ENCODE data around the gene FCHO1. TPM values are rescaled to one million over a fixed set of nuclear protein-coding genes. Genes with fewer than 3 reads are reported as not detected.

FCHO1 gene
- total RNA-seq, 4 donors from 2014 or later, result 32.6 to 48.2 (median 35.7) TPM

- DNase-seq (ENCODE audit: low spot score in 2 of 2), result no peak
These were observed 2.7 kb downstream of the FCHO1 start for GRCh38 chr19:17753976-17754375.

GRCh38 chr19:17754634-17755442 is 3.6 kb downstream of the FCHO1 start:
- no peaks in the 10 kb centered on the region for H3K27me3 ChIP-seq
- DNase-seq (ENCODE audit: low spot score in 2 of 2), result no peak

More at GRCh38 chr19:17753976-17754375, 2.7 kb downstream of the FCHO1 start:
- no peaks in the 10 kb centered on the region for H3K27me3 ChIP-seq
- H3K9me3 ChIP-seq, result no peaks in the 10 kb centered on the region
- TF ChIP-seq POLR2A (IDR thresholded peaks at IDR 0.05) (no peak), EP300 (IDR thresholded peaks at IDR 0.05) (no peak), CTCF (IDR thresholded peaks at IDR 0.05) (no peak), POLR2AphosphoS5 (IDR thresholded peaks at IDR 0.05) (no peak)
- H3K36me3 ChIP-seq, result no peaks in the 10 kb centered on the region
- H3K27ac ChIP-seq, result no peak overlapping the region
- peaks cover 11% of the 10 kb centered on the region for H3K4me1 ChIP-seq
- H3K4me3 ChIP-seq, result no peak overlapping the region
- 76% methylated on average over 3 of the region's 9 CpGs for WGBS

GRCh38 chr19:17755443-17755890 is 4.2 kb downstream of the FCHO1 start:
- H3K4me3 ChIP-seq, result no peak overlapping the region
- no peak for DNase-seq (ENCODE audit: low spot score in 2 of 2)
- WGBS, result 67% methylated on average over 1 of the region's 1 CpG
- TF ChIP-seq EP300 (IDR thresholded peaks at IDR 0.05) (no peak), CTCF (IDR thresholded peaks at IDR 0.05) (no peak), POLR2AphosphoS5 (IDR thresholded peaks at IDR 0.05) (no peak), POLR2A (IDR thresholded peaks at IDR 0.05) (no peak)
- no peaks in the 10 kb centered on the region for H3K9me3 ChIP-seq
- H3K27me3 ChIP-seq, result no peaks in the 10 kb centered on the region
- H3K27ac ChIP-seq, result no peak overlapping the region
- no peaks in the 10 kb centered on the region for H3K36me3 ChIP-seq
- peaks cover 11% of the 10 kb centered on the region for H3K4me1 ChIP-seq

More at GRCh38 chr19:17754634-17755442, 3.6 kb downstream of the FCHO1 start:
- no peak overlapping the region for H3K27ac ChIP-seq
- no peaks in the 10 kb centered on the region for H3K9me3 ChIP-seq
- 72% methylated on average over 5 of the region's 5 CpGs for WGBS
- no peaks in the 10 kb centered on the region for H3K36me3 ChIP-seq
- TF ChIP-seq CTCF (IDR thresholded peaks at IDR 0.05) (no peak), POLR2AphosphoS5 (IDR thresholded peaks at IDR 0.05) (no peak), EP300 (IDR thresholded peaks at IDR 0.05) (no peak), POLR2A (IDR thresholded peaks at IDR 0.05) (no peak)
- no peak overlapping the region for H3K4me3 ChIP-seq
- peaks cover 11% of the 10 kb centered on the region for H3K4me1 ChIP-seq

- peaks cover 11% of the 10 kb centered on the region for H3K4me1 ChIP-seq
- H3K9me3 ChIP-seq, result no peaks in the 10 kb centered on the region
- DNase-seq (ENCODE audit: low spot score in 2 of 2), result no peak
- H3K27ac ChIP-seq, result no peak overlapping the region
- H3K27me3 ChIP-seq, result no peaks in the 10 kb centered on the region
- H3K4me3 ChIP-seq, result no peak overlapping the region
- TF ChIP-seq POLR2AphosphoS5 (IDR thresholded peaks at IDR 0.05) (no peak), EP300 (IDR thresholded peaks at IDR 0.05) (no peak), CTCF (IDR thresholded peaks at IDR 0.05) (no peak), POLR2A (IDR thresholded peaks at IDR 0.05) (no peak)
- H3K36me3 ChIP-seq, result no peaks in the 10 kb centered on the region
- 52% methylated on average over 12 of the region's 12 CpGs for WGBS
These were observed 4.8 kb downstream of the FCHO1 start for GRCh38 chr19:17755977-17756670.

GRCh38 chr19:17757125-17757524 is 5.8 kb downstream of the FCHO1 start:
- Histone ChIP-seq H3K9me3 (no peaks in the 10 kb centered on the region), H3K4me1 (peaks cover 11% of the 10 kb centered on the region), H3K36me3 (no peaks in the 10 kb centered on the region), H3K27ac (no peak overlapping the region), H3K27me3 (no peaks in the 10 kb centered on the region), H3K4me3 (no peak overlapping the region)
- no peak for DNase-seq (ENCODE audit: low spot score in 2 of 2)
- 24% methylated on average over 9 of the region's 9 CpGs for WGBS
- TF ChIP-seq POLR2AphosphoS5 (IDR thresholded peaks at IDR 0.05), result no peak
- no peak for TF ChIP-seq POLR2A (IDR thresholded peaks at IDR 0.05)
- no peak for TF ChIP-seq EP300 (IDR thresholded peaks at IDR 0.05)
- TF ChIP-seq CTCF (IDR thresholded peaks at IDR 0.05), result no peak

All from suprapubic skin (tissue), 4 donors.